ENCODE measurements around the gene MLLT3. TPM values are rescaled to one million over a fixed set of nuclear protein-coding genes. Genes with fewer than 3 reads are reported as not detected.

MLLT3 gene
- total and polyA plus RNA-seq, 2 experiments from 2014 or later, result 13.7 to 39.2 TPM

GRCh38 chr9:20616808-20617207 is 5.5 kb downstream of the MLLT3 start:
- Histone ChIP-seq H3K4me2 (peak overlapping the region; percentile 96), H3K27me3 (no peaks in the 10 kb centered on the region), H3K9me3 (ENCODE audit: low read depth) (no peaks in the 10 kb centered on the region), H3K9me2 (replicated peaks; ENCODE audit: insufficient read depth) (no peaks in the 10 kb centered on the region), H3K27ac (no peak overlapping the region), H4K20me1 (ENCODE audit: insufficient read depth, poor library complexity, severe bottlenecking) (no peaks in the 10 kb centered on the region), H3K4me1 (ENCODE audit: insufficient read depth) (peaks cover 16% of the 10 kb centered on the region), H3K36me3 (replicated peaks; ENCODE audit: insufficient read depth, low read depth) (no peaks in the 10 kb centered on the region), H3K4me3 (no peak overlapping the region), H3K79me2 (peaks cover 93% of the 10 kb centered on the region), H2AFZ (no peak overlapping the region)
- TF ChIP-seq EZH2phosphoT487 (IDR thresholded peaks at IDR 0.05; ENCODE audit: low read depth, severe bottlenecking, unreplicated experiment), result no peak
- no peak for TF ChIP-seq EZH2 (IDR thresholded peaks at IDR 0.05; ENCODE audit: borderline replicate concordance)
- TF ChIP-seq CTCF (IDR thresholded peaks at IDR 0.05; ENCODE audit: poor library complexity), result no peak
- no peak for DNase-seq (ENCODE audit: low spot score)
- 67% methylated on average over 2 of the region's 2 CpGs for WGBS (ENCODE audit: low lambda C conversion rate, missing lambda C conversion rate)

- no peak overlapping the region for H3K4me3 ChIP-seq
- WGBS (ENCODE audit: low lambda C conversion rate, missing lambda C conversion rate), result 86% methylated on average over 2 of the region's 2 CpGs
- H3K9me3 ChIP-seq (ENCODE audit: low read depth), result no peaks in the 10 kb centered on the region
- no peaks in the 10 kb centered on the region for H3K27me3 ChIP-seq
- H3K36me3 ChIP-seq (replicated peaks; ENCODE audit: insufficient read depth, low read depth), result no peaks in the 10 kb centered on the region
- no peaks in the 10 kb centered on the region for H3K9me2 ChIP-seq (replicated peaks; ENCODE audit: insufficient read depth)
- no peak overlapping the region for H3K4me2 ChIP-seq
- no peaks in the 10 kb centered on the region for H4K20me1 ChIP-seq (ENCODE audit: insufficient read depth, poor library complexity, severe bottlenecking)
- H3K27ac ChIP-seq, result no peak overlapping the region
- peaks cover 37% of the 10 kb centered on the region for H3K4me1 ChIP-seq (ENCODE audit: insufficient read depth)
- TF ChIP-seq EZH2phosphoT487 (IDR thresholded peaks at IDR 0.05; ENCODE audit: low read depth, severe bottlenecking, unreplicated experiment) (no peak), CTCF (IDR thresholded peaks at IDR 0.05; ENCODE audit: poor library complexity) (no peak), EZH2 (IDR thresholded peaks at IDR 0.05; ENCODE audit: borderline replicate concordance) (no peak)
- peaks cover 92% of the 10 kb centered on the region for H3K79me2 ChIP-seq
- no peak overlapping the region for H2AFZ ChIP-seq
- DNase-seq (ENCODE audit: low spot score), result no peak
These were observed 7.6 kb downstream of the MLLT3 start for GRCh38 chr9:20614602-20615216.

- Histone ChIP-seq H3K79me2 (peaks cover 92% of the 10 kb centered on the region), H3K4me2 (peak overlapping the region; percentile 52), H2AFZ (no peak overlapping the region), H3K27me3 (no peaks in the 10 kb centered on the region), H4K20me1 (ENCODE audit: insufficient read depth, poor library complexity, severe bottlenecking) (no peaks in the 10 kb centered on the region), H3K9me3 (ENCODE audit: low read depth) (no peaks in the 10 kb centered on the region), H3K36me3 (replicated peaks; ENCODE audit: insufficient read depth, low read depth) (no peaks in the 10 kb centered on the region), H3K27ac (peak overlapping the region; percentile 77), H3K4me1 (ENCODE audit: insufficient read depth) (peaks cover 55% of the 10 kb centered on the region), H3K4me3 (no peak overlapping the region), H3K9me2 (replicated peaks; ENCODE audit: insufficient read depth) (no peaks in the 10 kb centered on the region)
- DNase-seq (ENCODE audit: low spot score), result peak; percentile 26
- TF ChIP-seq CTCF (IDR thresholded peaks at IDR 0.05; ENCODE audit: poor library complexity), result peak; percentile 30
- no peak for TF ChIP-seq EZH2phosphoT487 (IDR thresholded peaks at IDR 0.05; ENCODE audit: low read depth, severe bottlenecking, unreplicated experiment)
- 46% methylated on average over 3 of the region's 3 CpGs for whole genome bisulfite sequencing (ENCODE audit: low lambda C conversion rate, missing lambda C conversion rate)
These were observed 10.5 kb downstream of the MLLT3 start for GRCh38 chr9:20611691-20612287.
